Glutamatergic neuron (in vitro differentiated cells): ENCODE data around the gene LGR6. TPM values are rescaled to one million over a fixed set of nuclear protein-coding genes. Genes with fewer than 3 reads are reported as not detected.

ENCODE experiments used
- DNase-seq: peaks from one replicate; pipeline ENCODE4 v3.0.0; 2022
- H3K27ac Mint-ChIP-seq: one replicate; pipeline ENCODE4 v1.8.0; 2020; ENCODE audit warnings: mild to moderate bottlenecking, mixed read lengths, inconsistent platforms; ENCODE audit not compliant: unreplicated experiment
- H3K27me3 Mint-ChIP-seq: one replicate; pipeline ENCODE4 v1.8.0; 2020; ENCODE audit warnings: mild to moderate bottlenecking, moderate library complexity, mixed read lengths, inconsistent platforms; ENCODE audit not compliant: unreplicated experiment
- H3K36me3 Mint-ChIP-seq: one replicate; pipeline ENCODE4 v1.8.0; 2020; ENCODE audit warnings: mild to moderate bottlenecking, mixed read lengths, inconsistent platforms; ENCODE audit not compliant: unreplicated experiment
- H3K4me1 Mint-ChIP-seq: one replicate; pipeline ENCODE4 v1.8.0; 2020; ENCODE audit warnings: mild to moderate bottlenecking, low read depth, mixed read lengths, inconsistent platforms; ENCODE audit not compliant: unreplicated experiment
- H3K4me3 Mint-ChIP-seq: one replicate; pipeline ENCODE4 v1.8.0; 2020; ENCODE audit warnings: mild to moderate bottlenecking, mixed read lengths, inconsistent platforms; ENCODE audit not compliant: unreplicated experiment
- H3K9me3 Mint-ChIP-seq: one replicate; pipeline ENCODE4 v1.8.0; 2020; ENCODE audit warnings: mild to moderate bottlenecking, moderate library complexity, mixed read lengths, inconsistent platforms; ENCODE audit not compliant: unreplicated experiment
- total RNA-seq: library from RNA; stranded (reverse); fragmentation: NEBNext Ultra II Directional; extraction: Animal tissue kit (Norgen Biotek cat#: 25700); gene quantifications from one replicate; pipeline ENCODE4 v1.2.1, GENCODE V29; 2021; ENCODE audit not compliant: unreplicated experiment
- TF ChIP-seq, protein P1 (sequence below): fragments of 200-600 bp; sonication (generic); IDR thresholded peaks from one replicate; pipeline ENCODE4 v1.5.0; 2021; ENCODE audit not compliant: partially characterized antibody, unreplicated experiment

The LGR6 gene
- total RNA-seq, 1 donor from 2014 or later, result 0.37 TPM

DNA sequence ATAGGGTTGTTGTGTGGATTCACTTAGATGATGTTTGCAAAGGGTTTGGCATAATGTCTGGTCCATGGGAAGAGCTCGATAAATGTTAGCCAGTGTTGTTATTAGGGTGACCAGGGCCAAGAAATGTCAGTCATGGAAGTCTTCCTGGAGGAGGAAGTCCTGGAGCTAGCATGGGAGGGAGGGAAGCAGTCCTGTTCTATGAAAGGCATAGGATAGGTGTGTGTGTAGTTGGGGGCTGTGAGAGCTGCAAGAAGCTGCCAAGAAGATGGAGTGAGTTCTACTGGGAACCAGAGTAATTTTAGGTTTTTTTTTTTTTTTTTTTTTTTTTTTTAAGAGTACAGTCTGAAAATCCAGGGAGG, 4.7 kb downstream of the LGR6 start:
- peaks cover 4% of the 10 kb centered on the region for H3K9me3 Mint-ChIP-seq
- TF ChIP-seq, protein P1, sequence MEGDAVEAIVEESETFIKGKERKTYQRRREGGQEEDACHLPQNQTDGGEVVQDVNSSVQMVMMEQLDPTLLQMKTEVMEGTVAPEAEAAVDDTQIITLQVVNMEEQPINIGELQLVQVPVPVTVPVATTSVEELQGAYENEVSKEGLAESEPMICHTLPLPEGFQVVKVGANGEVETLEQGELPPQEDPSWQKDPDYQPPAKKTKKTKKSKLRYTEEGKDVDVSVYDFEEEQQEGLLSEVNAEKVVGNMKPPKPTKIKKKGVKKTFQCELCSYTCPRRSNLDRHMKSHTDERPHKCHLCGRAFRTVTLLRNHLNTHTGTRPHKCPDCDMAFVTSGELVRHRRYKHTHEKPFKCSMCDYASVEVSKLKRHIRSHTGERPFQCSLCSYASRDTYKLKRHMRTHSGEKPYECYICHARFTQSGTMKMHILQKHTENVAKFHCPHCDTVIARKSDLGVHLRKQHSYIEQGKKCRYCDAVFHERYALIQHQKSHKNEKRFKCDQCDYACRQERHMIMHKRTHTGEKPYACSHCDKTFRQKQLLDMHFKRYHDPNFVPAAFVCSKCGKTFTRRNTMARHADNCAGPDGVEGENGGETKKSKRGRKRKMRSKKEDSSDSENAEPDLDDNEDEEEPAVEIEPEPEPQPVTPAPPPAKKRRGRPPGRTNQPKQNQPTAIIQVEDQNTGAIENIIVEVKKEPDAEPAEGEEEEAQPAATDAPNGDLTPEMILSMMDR, result no peak
- no peak for DNase-seq
- H3K4me3 Mint-ChIP-seq, result no peak overlapping the region
- H3K36me3 Mint-ChIP-seq, result no peaks in the 10 kb centered on the region
- peaks cover 4% of the 10 kb centered on the region for H3K4me1 Mint-ChIP-seq
- no peak overlapping the region for H3K27ac Mint-ChIP-seq
- H3K27me3 Mint-ChIP-seq, result peaks cover 14% of the 10 kb centered on the region

DNA sequence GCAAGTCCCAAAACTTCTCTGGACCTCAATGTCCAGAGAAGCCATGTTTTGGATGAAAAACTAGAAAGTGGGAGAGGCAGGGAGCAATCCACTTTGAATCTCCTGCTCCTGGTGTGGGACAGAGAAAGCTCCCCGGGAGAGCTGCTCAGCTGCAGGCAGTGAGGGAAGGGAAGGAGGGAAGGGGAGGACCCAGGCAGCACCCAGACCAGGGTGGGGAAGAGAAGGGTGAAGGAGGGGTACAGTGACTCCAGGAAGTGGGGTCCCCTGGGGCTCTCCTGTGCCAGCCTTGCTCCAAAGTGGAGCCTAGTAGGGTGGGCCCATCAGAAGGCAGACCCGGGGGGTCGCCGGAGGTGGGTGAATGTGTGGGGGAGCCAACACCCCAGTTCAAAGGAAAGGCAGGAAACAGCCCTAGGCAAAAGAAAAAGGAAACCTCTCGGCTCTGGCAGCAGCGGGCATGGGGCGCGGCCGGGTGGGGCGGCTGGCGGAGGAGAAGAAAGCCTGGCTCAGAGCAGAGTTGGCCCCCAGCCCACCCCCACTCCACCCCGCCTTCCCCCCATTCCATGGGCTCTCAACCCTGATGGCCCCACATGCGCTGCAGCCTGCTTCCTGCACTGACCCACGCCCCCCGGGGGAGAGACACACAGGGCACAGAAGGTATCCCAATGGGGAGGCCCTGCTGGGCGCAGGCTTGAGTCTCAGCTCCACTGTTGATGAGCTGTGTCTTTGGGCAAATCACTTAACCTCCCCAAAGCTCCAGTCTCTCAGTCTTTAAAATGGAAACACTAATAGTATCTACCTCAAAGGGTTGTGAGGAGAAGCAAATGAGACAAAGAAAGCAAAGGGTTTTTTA, 5.7 kb downstream of the LGR6 start:
- H3K4me1 Mint-ChIP-seq, result peaks cover 4% of the 10 kb centered on the region

DNA sequence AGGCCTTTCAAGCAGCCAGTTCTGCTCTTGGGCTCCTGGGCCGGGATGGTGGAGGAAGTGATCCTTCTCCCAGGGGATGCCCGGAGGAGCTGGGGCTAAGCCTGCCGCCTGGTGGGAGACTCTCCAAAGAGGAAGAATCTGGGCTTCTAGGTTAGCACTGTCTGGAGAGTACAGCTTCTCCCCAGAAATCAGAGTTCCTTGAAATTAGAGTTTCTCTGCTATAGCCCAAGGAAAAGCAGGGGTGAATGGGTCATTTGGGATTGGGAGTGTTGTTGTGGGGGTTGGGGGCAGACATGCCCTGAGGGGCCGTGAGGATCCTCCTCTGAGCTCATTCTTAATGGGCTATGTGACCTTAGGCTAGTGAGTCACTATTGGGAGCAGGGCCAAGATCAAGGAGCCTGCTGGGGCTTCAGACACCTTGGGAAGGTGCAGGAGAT, 6.5 kb downstream of the LGR6 start:
- H3K27ac Mint-ChIP-seq, result no peak overlapping the region
- no peak overlapping the region for H3K4me3 Mint-ChIP-seq
- peaks cover 5% of the 10 kb centered on the region for H3K9me3 Mint-ChIP-seq
- H3K36me3 Mint-ChIP-seq, result no peaks in the 10 kb centered on the region
- H3K27me3 Mint-ChIP-seq, result peaks cover 12% of the 10 kb centered on the region
- no peak for DNase-seq
- H3K4me1 Mint-ChIP-seq, result peaks cover 4% of the 10 kb centered on the region
- TF ChIP-seq, protein P1, result no peak

More for the DNA sequence above, 5.7 kb downstream of the LGR6 start:
- Mint-ChIP-seq H3K4me3 (no peak overlapping the region), H3K27ac (no peak overlapping the region), H3K9me3 (peaks cover 5% of the 10 kb centered on the region), H3K27me3 (peaks cover 13% of the 10 kb centered on the region), H3K36me3 (no peaks in the 10 kb centered on the region)
- TF ChIP-seq, protein P1, result no peak
- no peak for DNase-seq

- Mint-ChIP-seq H3K36me3 (no peaks in the 10 kb centered on the region), H3K4me3 (no peak overlapping the region), H3K4me1 (peaks cover 2% of the 10 kb centered on the region), H3K9me3 (peaks cover 3% of the 10 kb centered on the region), H3K27me3 (peaks cover 8% of the 10 kb centered on the region), H3K27ac (peak overlapping the region; percentile 13)
- TF ChIP-seq, protein P1, result no peak
- DNase-seq, result no peak
Observed at GRCh38 chr1:202200669-202201068, 7.1 kb downstream of the LGR6 start.

- peaks cover 2% of the 10 kb centered on the region for H3K4me1 Mint-ChIP-seq
- H3K27ac Mint-ChIP-seq, result peak overlapping the region; percentile 13
- DNase-seq, result no peak
- peaks cover 5% of the 10 kb centered on the region for H3K27me3 Mint-ChIP-seq
- TF ChIP-seq, protein P1, result no peak
- H3K36me3 Mint-ChIP-seq, result no peaks in the 10 kb centered on the region
- peaks cover 3% of the 10 kb centered on the region for H3K9me3 Mint-ChIP-seq
- H3K4me3 Mint-ChIP-seq, result no peak overlapping the region
Observed at GRCh38 chr1:202201266-202201665, 7.7 kb downstream of the LGR6 start.
